PC-3 (cell line): ENCODE measurements around the gene GLO1. TPM values are rescaled to one million over a fixed set of nuclear protein-coding genes. Genes with fewer than 3 reads are reported as not detected.

Source experiments
- ATAC-seq: fragments of 200-7000 bp; cut with Tn5 transposase; 2 replicates; pipeline ENCODE4 v1.9.1; 2020; ENCODE audit warnings: mild to moderate bottlenecking, moderate library complexity
- BruUV-seq: library from RNA; stranded (reverse); fragments of 400-500 nt; replicated peaks from 2 replicates; lab custom pipeline; 2021; lab: Mats Ljungman, UMichigan
- CTCF ChIA-PET: fragments of 300-600 bp; sonication (Branson Sonifier 250); formaldehyde crosslinking; loops from one replicate; lab custom pipeline; 2022; ENCODE audit warnings: antibody characterized with exemption; lab: Charles Lee
- POLR2A ChIA-PET: fragments of 300-600 bp; sonication (Branson Sonifier 250); formaldehyde crosslinking; loops from one replicate; lab custom pipeline; 2022; ENCODE audit warnings: antibody characterized with exemption; ENCODE audit not compliant: unreplicated experiment; lab: Charles Lee
- DNase-seq: peaks from one replicate; pipeline ENCODE4 v3.0.0-alpha.2; 2015
- H2AFZ ChIP-seq: fragments of 300-600 bp; sonication (generic); 2 replicates; pipeline ENCODE4 v1.6.0; 2016; ENCODE audit warnings: antibody characterized with exemption, low read length
- H3F3A ChIP-seq: fragments of 300-600 bp; sonication (generic); one replicate; pipeline ENCODE4 v1.6.0; 2017; ENCODE audit warnings: antibody characterized with exemption, low read length, control low read depth, mild to moderate bottlenecking; ENCODE audit not compliant: unreplicated experiment
- H3K27ac ChIP-seq: fragments of 300-600 bp; sonication (generic); 2 replicates; pipeline ENCODE4 v1.5.1; 2016; ENCODE audit warnings: mild to moderate bottlenecking, low read length
- H3K27me3 ChIP-seq: fragments of 300-600 bp; sonication (generic); 2 replicates; pipeline ENCODE4 v1.6.1; 2016; ENCODE audit warnings: low read length, mixed read lengths
- H3K36me3 ChIP-seq: fragments of 300-600 bp; sonication (generic); 2 replicates; pipeline ENCODE4 v1.6.1; 2016; ENCODE audit warnings: low read depth, mixed run types, low read length, mixed read lengths
- H3K4me1 ChIP-seq: fragments of 300-600 bp; sonication (generic); 2 replicates; pipeline ENCODE4 v1.5.1; 2016; ENCODE audit warnings: low read length; ENCODE audit not compliant: insufficient read depth
- H3K4me2 ChIP-seq: fragments of 300-600 bp; sonication (generic); 2 replicates; pipeline ENCODE4 v1.6.0; 2016; ENCODE audit warnings: low read length
- H3K4me3 ChIP-seq: fragments of 300-600 bp; sonication (generic); 2 replicates; pipeline ENCODE4 v1.5.1; 2016; ENCODE audit warnings: mild to moderate bottlenecking, low read length, mixed read lengths
- H3K79me2 ChIP-seq: fragments of 300-600 bp; sonication (generic); 2 replicates; pipeline ENCODE4 v1.6.1; 2017; ENCODE audit warnings: low read length, mixed read lengths
- H3K9ac ChIP-seq: fragments of 300-600 bp; sonication (generic); 2 replicates; pipeline ENCODE4 v1.6.0; 2016; ENCODE audit warnings: mild to moderate bottlenecking, low read length
- H3K9me2 ChIP-seq: fragments of 300-600 bp; sonication (generic); replicated peaks from 2 replicates; pipeline ENCODE4 v1.6.1; 2016; ENCODE audit warnings: mixed run types, low read length, mixed read lengths
- H3K9me3 ChIP-seq: fragments of 300-600 bp; sonication (generic); 2 replicates; pipeline ENCODE4 v1.6.1; 2016; ENCODE audit warnings: low read length, mixed read lengths
- H4K20me1 ChIP-seq: fragments of 300-600 bp; sonication (generic); 2 replicates; pipeline ENCODE4 v1.6.1; 2016; ENCODE audit warnings: low read length, mixed read lengths
- EZH2 ChIP-seq: fragments of 300-600 bp; sonication (generic); IDR thresholded peaks from one replicate; pipeline ENCODE4 v1.6.1; 2017; ENCODE audit warnings: antibody characterized with exemption, mild to moderate bottlenecking, low read length; ENCODE audit not compliant: unreplicated experiment
- EZH2phosphoT487 ChIP-seq: fragments of 300-600 bp; sonication (generic); IDR thresholded peaks from 2 replicates; pipeline ENCODE4 v1.6.1; 2018; ENCODE audit warnings: mild to moderate bottlenecking, antibody characterized with exemption, low read length, borderline replicate concordance
- intact Hi-C: fragments of 100-400 bp; cut with micrococcal nuclease; formaldehyde crosslinking; loops from 2 replicates; pipeline ENCODE4 v1.9.0; 2023
- total RNA-seq: library from RNA; depleted of rRNA; stranded (reverse); fragments of >200 nt; gene quantifications from 2 replicates; pipeline ENCODE4 v1.2.3, GENCODE V29; 2014
- TF ChIP-seq, protein P1 (sequence below): fragments of 300-600 bp; sonication (generic); conservative IDR thresholded peaks from 2 replicates; pipeline ENCODE4 v1.5.1; 2017; ENCODE audit warnings: antibody characterized with exemption, low read depth, mild to moderate bottlenecking, low read length

Gene GLO1
- total RNA-seq, 1 experiment from 2014 or later: 233 TPM

DNA sequence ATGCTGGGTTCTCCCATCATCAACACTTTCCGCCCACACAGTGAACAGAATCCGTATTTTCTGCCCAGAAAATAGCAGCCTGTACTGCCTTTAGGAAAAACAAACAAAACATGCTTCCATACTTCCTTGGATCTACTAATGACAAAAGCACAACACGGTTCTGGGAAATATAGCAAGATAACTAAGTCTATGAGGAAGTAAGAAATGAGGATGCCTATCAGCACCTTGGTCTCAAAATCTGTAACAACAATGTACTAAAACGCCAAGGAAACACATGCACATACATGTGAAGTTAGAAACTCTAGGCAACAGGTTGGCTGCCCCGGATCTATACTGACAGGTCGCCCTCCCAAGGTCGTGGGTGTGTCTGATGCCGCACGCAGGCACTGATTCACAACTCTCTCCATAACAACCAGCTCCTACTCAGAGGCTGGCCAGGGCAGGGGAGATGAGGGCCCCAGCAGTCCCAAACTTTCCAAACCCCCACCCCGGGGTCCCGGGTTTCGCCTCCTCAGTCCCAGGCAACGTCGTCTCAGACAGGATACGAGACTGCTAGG lies 63.9 kb downstream of the GLO1 start:
- Histone ChIP-seq H3K36me3 (no peaks in the 10 kb centered on the region), H3K27ac (peak overlapping the region; percentile 47), H3K4me2 (peak overlapping the region; percentile 88), H2AFZ (peak overlapping the region; percentile 100), H3K9me3 (no peaks in the 10 kb centered on the region), H3K4me3 (peak overlapping the region; percentile 86), H3K4me1 (peaks cover 15% of the 10 kb centered on the region; the same call in 1 of the 2 replicates), H3K79me2 (peaks cover 17% of the 10 kb centered on the region), H3K9me2 (no peaks in the 10 kb centered on the region), H3K9ac (peak overlapping the region; percentile 76), H3K27me3 (no peaks in the 10 kb centered on the region), H4K20me1 (no peaks in the 10 kb centered on the region), H3F3A (no peaks in the 10 kb centered on the region)
- intact Hi-C loops: no loop called here
- DNase-seq (peak; percentile 37), ATAC-seq (peak; percentile 77)
- ChIA-PET POLR2A (interaction anchor here (0.6 kb wide), 1 partner anchor 613 kb away, joined by 12 read pairs; no protein-coding TSS in a partner anchor), CTCF (interaction anchor here (0.6 kb wide), 1 partner anchor 79 kb away, joined by 3 read pairs; no protein-coding TSS in a partner anchor)
- TF ChIP-seq EZH2: no peak
- TF ChIP-seq, protein P1, sequence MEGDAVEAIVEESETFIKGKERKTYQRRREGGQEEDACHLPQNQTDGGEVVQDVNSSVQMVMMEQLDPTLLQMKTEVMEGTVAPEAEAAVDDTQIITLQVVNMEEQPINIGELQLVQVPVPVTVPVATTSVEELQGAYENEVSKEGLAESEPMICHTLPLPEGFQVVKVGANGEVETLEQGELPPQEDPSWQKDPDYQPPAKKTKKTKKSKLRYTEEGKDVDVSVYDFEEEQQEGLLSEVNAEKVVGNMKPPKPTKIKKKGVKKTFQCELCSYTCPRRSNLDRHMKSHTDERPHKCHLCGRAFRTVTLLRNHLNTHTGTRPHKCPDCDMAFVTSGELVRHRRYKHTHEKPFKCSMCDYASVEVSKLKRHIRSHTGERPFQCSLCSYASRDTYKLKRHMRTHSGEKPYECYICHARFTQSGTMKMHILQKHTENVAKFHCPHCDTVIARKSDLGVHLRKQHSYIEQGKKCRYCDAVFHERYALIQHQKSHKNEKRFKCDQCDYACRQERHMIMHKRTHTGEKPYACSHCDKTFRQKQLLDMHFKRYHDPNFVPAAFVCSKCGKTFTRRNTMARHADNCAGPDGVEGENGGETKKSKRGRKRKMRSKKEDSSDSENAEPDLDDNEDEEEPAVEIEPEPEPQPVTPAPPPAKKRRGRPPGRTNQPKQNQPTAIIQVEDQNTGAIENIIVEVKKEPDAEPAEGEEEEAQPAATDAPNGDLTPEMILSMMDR: no peak
- no peak for TF ChIP-seq EZH2phosphoT487
- BruUV-seq: no TSS peak

DNA sequence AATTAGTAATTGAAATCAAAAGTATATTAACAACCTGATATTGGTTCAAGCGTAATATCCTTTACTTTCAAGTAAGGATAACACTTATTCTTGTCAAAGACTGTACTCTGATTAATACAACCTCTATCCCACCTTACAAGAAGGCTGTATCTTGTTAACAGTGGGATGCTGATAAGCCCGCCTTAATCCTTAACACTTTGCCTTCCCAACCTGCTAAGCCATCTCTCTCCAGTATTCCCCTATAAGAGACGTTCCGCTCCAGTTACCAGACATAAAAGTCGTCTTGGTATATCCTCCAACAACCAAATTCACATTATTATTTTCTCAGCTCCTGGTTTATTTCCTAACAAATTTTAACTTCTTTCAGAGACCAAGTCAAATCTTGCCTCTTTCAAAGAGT lies 65.2 kb downstream of the GLO1 start:
- H3K79me2 ChIP-seq: peaks cover 17% of the 10 kb centered on the region
- H3K9ac ChIP-seq: no peak overlapping the region
- H3K9me2 ChIP-seq: no peaks in the 10 kb centered on the region
- H3F3A ChIP-seq: no peaks in the 10 kb centered on the region
- BruUV-seq: no TSS peak
- no peaks in the 10 kb centered on the region for H3K36me3 ChIP-seq
- H4K20me1 ChIP-seq: no peaks in the 10 kb centered on the region
- no peak overlapping the region for H3K27ac ChIP-seq
- H3K4me2 ChIP-seq: no peak overlapping the region
- no peak for ATAC-seq
- intact Hi-C loops: no loop called here
- ChIA-PET POLR2A (no interaction called here), CTCF (no interaction called here)
- TF ChIP-seq EZH2 (no peak), EZH2phosphoT487 (no peak)
- TF ChIP-seq, protein P1: no peak
- no peak overlapping the region for H2AFZ ChIP-seq
- no peaks in the 10 kb centered on the region for H3K9me3 ChIP-seq
- no peak for DNase-seq
- H3K4me3 ChIP-seq: no peak overlapping the region
- H3K27me3 ChIP-seq: no peaks in the 10 kb centered on the region
- peaks cover 15% of the 10 kb centered on the region; the same call in 1 of the 2 replicates for H3K4me1 ChIP-seq

GRCh38 chr6:38636027-38636426 lies 66.9 kb downstream of the GLO1 start:
- ATAC-seq: no peak
- no peaks in the 10 kb centered on the region for H3K9me3 ChIP-seq
- H4K20me1 ChIP-seq: no peaks in the 10 kb centered on the region
- ChIA-PET POLR2A (no interaction called here), CTCF (no interaction called here)
- H3K4me2 ChIP-seq: no peak overlapping the region
- no peak for DNase-seq
- H3K27me3 ChIP-seq: no peaks in the 10 kb centered on the region
- BruUV-seq: no TSS peak
- H3F3A ChIP-seq: no peaks in the 10 kb centered on the region
- no peaks in the 10 kb centered on the region for H3K36me3 ChIP-seq
- no peak overlapping the region for H3K27ac ChIP-seq
- H3K79me2 ChIP-seq: peaks cover 16% of the 10 kb centered on the region
- H2AFZ ChIP-seq: no peak overlapping the region
- no peak overlapping the region for H3K4me3 ChIP-seq
- intact Hi-C loops: no loop called here
- H3K4me1 ChIP-seq: peaks cover 21% of the 10 kb centered on the region
- H3K9me2 ChIP-seq: no peaks in the 10 kb centered on the region
- H3K9ac ChIP-seq: no peak overlapping the region
- TF ChIP-seq EZH2: no peak
- no peak for TF ChIP-seq EZH2phosphoT487
- TF ChIP-seq, protein P1: no peak
